Measurements from ENCODE around the gene CHRM3. TPM values are rescaled to one million over a fixed set of nuclear protein-coding genes. Genes with fewer than 3 reads are reported as not detected.

The CHRM3 gene
- total and polyA plus RNA-seq, 2 experiments from 2014 or later: 4.8 to 13.8 TPM

- TF ChIP-seq, protein P1, sequence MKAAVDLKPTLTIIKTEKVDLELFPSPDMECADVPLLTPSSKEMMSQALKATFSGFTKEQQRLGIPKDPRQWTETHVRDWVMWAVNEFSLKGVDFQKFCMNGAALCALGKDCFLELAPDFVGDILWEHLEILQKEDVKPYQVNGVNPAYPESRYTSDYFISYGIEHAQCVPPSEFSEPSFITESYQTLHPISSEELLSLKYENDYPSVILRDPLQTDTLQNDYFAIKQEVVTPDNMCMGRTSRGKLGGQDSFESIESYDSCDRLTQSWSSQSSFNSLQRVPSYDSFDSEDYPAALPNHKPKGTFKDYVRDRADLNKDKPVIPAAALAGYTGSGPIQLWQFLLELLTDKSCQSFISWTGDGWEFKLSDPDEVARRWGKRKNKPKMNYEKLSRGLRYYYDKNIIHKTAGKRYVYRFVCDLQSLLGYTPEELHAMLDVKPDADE (IDR thresholded peaks at IDR 0.05): no peak
- TF ChIP-seq STAT1 (IDR thresholded peaks at IDR 0.05; ENCODE audit: unreplicated experiment): no peak
- TF ChIP-seq EZH2phosphoT487 (IDR thresholded peaks at IDR 0.05; ENCODE audit: unreplicated experiment): no peak
- no peak for TF ChIP-seq EZH2 (IDR thresholded peaks at IDR 0.05; ENCODE audit: low read depth, unreplicated experiment)
- no peak for TF ChIP-seq REST (IDR thresholded peaks at IDR 0.05; ENCODE audit: unreplicated experiment)
- no peak for TF ChIP-seq JUNB (IDR thresholded peaks at IDR 0.05; ENCODE audit: unreplicated experiment)
These were observed 5.9 kb downstream of the CHRM3 start (continued) for GRCh38 chr1:239392271-239392670.

- H2AFZ ChIP-seq: no peak overlapping the region
- H3K36me3 ChIP-seq (ENCODE audit: insufficient read depth): no peaks in the 10 kb centered on the region
- H3F3A ChIP-seq (replicated peaks; ENCODE audit: low read depth): no peaks in the 10 kb centered on the region
- no peak overlapping the region for H3K27ac Mint-ChIP-seq
- H3K4me2 ChIP-seq: no peak overlapping the region
- H3K4me1 ChIP-seq (ENCODE audit: insufficient read depth): no peaks in the 10 kb centered on the region
- no peaks in the 10 kb centered on the region; the same call in 1 of the 2 replicates for H4K20me1 ChIP-seq (replicated peaks; ENCODE audit: insufficient read depth)
- H3K4me1 Mint-ChIP-seq: no peaks in the 10 kb centered on the region
- peaks cover 6% of the 10 kb centered on the region; the same call in 1 of the 2 replicates for H3K9me2 ChIP-seq (ENCODE audit: insufficient read depth)
- DNase-seq (ENCODE audit: low spot score) (no peak), ATAC-seq (no peak)
- H3K79me2 ChIP-seq (replicated peaks; ENCODE audit: insufficient read depth): no peaks in the 10 kb centered on the region; the same call in 1 of the 2 replicates
- H3K27me3 ChIP-seq (ENCODE audit: insufficient read depth): peaks cover 7% of the 10 kb centered on the region
- H3K27ac ChIP-seq (ENCODE audit: low read depth): no peak overlapping the region
- H3K9me3 Mint-ChIP-seq: no peaks in the 10 kb centered on the region
- H3K36me3 Mint-ChIP-seq (ENCODE audit: low read depth): no peaks in the 10 kb centered on the region
- H3K4me3 Mint-ChIP-seq: no peak overlapping the region
- peaks cover 4% of the 10 kb centered on the region for H3K27me3 Mint-ChIP-seq (ENCODE audit: insufficient read depth, low read depth, poor library complexity)
- no peak overlapping the region for H3K4me3 ChIP-seq
- TF ChIP-seq, protein P2, sequence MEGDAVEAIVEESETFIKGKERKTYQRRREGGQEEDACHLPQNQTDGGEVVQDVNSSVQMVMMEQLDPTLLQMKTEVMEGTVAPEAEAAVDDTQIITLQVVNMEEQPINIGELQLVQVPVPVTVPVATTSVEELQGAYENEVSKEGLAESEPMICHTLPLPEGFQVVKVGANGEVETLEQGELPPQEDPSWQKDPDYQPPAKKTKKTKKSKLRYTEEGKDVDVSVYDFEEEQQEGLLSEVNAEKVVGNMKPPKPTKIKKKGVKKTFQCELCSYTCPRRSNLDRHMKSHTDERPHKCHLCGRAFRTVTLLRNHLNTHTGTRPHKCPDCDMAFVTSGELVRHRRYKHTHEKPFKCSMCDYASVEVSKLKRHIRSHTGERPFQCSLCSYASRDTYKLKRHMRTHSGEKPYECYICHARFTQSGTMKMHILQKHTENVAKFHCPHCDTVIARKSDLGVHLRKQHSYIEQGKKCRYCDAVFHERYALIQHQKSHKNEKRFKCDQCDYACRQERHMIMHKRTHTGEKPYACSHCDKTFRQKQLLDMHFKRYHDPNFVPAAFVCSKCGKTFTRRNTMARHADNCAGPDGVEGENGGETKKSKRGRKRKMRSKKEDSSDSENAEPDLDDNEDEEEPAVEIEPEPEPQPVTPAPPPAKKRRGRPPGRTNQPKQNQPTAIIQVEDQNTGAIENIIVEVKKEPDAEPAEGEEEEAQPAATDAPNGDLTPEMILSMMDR (conservative IDR thresholded peaks at IDR 0.05; ENCODE audit: low read depth in 2 of 2): no peak
- TF ChIP-seq EZH2phosphoT487 (IDR thresholded peaks at IDR 0.05; ENCODE audit: unreplicated experiment) (no peak), ZNF114 (CRISPR knock-in tag; IDR thresholded peaks at IDR 0.05) (no peak), CREB1 (CRISPR knock-in tag; IDR thresholded peaks at IDR 0.05; ENCODE audit: low read depth) (no peak)
- TF ChIP-seq, protein P3, sequence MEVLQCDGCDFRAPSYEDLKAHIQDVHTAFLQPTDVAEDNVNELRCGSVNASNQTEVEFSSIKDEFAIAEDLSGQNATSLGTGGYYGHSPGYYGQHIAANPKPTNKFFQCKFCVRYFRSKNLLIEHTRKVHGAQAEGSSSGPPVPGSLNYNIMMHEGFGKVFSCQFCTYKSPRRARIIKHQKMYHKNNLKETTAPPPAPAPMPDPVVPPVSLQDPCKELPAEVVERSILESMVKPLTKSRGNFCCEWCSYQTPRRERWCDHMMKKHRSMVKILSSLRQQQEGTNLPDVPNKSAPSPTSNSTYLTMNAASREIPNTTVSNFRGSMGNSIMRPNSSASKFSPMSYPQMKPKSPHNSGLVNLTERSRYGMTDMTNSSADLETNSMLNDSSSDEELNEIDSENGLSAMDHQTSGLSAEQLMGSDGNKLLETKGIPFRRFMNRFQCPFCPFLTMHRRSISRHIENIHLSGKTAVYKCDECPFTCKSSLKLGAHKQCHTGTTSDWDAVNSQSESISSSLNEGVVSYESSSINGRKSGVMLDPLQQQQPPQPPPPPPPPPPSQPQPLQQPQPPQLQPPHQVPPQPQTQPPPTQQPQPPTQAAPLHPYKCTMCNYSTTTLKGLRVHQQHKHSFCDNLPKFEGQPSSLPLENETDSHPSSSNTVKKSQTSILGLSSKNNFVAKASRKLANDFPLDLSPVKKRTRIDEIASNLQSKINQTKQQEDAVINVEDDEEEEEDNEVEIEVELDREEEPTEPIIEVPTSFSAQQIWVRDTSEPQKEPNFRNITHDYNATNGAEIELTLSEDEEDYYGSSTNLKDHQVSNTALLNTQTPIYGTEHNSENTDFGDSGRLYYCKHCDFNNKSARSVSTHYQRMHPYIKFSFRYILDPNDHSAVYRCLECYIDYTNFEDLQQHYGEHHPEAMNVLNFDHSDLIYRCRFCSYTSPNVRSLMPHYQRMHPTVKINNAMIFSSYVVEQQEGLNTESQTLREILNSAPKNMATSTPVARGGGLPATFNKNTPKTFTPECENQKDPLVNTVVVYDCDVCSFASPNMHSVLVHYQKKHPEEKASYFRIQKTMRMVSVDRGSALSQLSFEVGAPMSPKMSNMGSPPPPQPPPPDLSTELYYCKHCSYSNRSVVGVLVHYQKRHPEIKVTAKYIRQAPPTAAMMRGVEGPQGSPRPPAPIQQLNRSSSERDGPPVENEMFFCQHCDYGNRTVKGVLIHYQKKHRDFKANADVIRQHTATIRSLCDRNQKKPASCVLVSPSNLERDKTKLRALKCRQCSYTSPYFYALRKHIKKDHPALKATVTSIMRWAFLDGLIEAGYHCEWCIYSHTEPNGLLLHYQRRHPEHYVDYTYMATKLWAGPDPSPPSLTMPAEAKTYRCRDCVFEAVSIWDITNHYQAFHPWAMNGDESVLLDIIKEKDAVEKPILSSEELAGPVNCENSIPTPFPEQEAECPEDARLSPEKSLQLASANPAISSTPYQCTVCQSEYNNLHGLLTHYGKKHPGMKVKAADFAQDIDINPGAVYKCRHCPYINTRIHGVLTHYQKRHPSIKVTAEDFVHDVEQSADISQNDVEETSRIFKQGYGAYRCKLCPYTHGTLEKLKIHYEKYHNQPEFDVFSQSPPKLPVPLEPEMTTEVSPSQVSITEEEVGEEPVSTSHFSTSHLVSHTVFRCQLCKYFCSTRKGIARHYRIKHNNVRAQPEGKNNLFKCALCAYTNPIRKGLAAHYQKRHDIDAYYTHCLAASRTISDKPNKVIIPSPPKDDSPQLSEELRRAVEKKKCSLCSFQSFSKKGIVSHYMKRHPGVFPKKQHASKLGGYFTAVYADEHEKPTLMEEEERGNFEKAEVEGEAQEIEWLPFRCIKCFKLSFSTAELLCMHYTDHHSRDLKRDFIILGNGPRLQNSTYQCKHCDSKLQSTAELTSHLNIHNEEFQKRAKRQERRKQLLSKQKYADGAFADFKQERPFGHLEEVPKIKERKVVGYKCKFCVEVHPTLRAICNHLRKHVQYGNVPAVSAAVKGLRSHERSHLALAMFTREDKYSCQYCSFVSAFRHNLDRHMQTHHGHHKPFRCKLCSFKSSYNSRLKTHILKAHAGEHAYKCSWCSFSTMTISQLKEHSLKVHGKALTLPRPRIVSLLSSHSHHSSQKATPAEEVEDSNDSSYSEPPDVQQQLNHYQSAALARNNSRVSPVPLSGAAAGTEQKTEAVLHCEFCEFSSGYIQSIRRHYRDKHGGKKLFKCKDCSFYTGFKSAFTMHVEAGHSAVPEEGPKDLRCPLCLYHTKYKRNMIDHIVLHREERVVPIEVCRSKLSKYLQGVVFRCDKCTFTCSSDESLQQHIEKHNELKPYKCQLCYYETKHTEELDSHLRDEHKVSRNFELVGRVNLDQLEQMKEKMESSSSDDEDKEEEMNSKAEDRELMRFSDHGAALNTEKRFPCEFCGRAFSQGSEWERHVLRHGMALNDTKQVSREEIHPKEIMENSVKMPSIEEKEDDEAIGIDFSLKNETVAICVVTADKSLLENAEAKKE (CRISPR knock-in tag; IDR thresholded peaks at IDR 0.05): no peak
These were observed 7.7 kb downstream of the CHRM3 start for GRCh38 chr1:239394107-239394506.

All from GM23338 (cell line).